Colonic mucosa (tissue), 4 donors: ENCODE data around the gene MAGOHB. TPM values are rescaled to one million over a fixed set of nuclear protein-coding genes. Genes with fewer than 3 reads are reported as not detected.
"Not testable (repeated sequence)": the region's sequence is repeated elsewhere in the genome, so short reads cannot be mapped to it uniquely, and the experiment has no call there.

Experiments
- DNase-seq: peaks from one replicate; pipeline ENCODE4 v3.0.0-alpha.2; 2020
- H3K27ac ChIP-seq: fragments of 200-600 bp; one replicate; pipeline ENCODE4 v1.8.0; 2021
- H3K27me3 ChIP-seq: fragments of 200-600 bp; one replicate; pipeline ENCODE4 v1.8.0; 2021
- H3K36me3 ChIP-seq: fragments of 200-600 bp; one replicate; pipeline ENCODE4 v1.8.0; 2021
- H3K4me1 ChIP-seq: fragments of 200-600 bp; one replicate; pipeline ENCODE4 v1.8.0; 2021; ENCODE audit warnings: mild to moderate bottlenecking
- H3K4me3 ChIP-seq: fragments of 200-600 bp; one replicate; pipeline ENCODE4 v1.8.0; 2021
- H3K9ac ChIP-seq, 2 donors: one replicate each; pipeline ENCODE4 v1.7.0; 2013; ENCODE audit warnings: control low read depth in 2 of 2, low read depth in 2 of 2, low read length in 2 of 2
- H3K9me3 ChIP-seq: fragments of 200-600 bp; one replicate; pipeline ENCODE4 v1.8.0; 2021
- CTCF ChIP-seq: fragments of 200-600 bp; IDR thresholded peaks from one replicate; pipeline ENCODE4 v1.8.0; 2022; ENCODE audit warnings: antibody characterized with exemption, mild to moderate bottlenecking
- intact Hi-C: fragments of 100-400 bp; cut with DNase I; formaldehyde crosslinking; loops from one replicate; pipeline ENCODE4 v1.14.1; 2022
- total RNA-seq, 2 donors: library from RNA; stranded (reverse); fragmentation: NEBNext Ultra II Directional in 1 of 2; extraction: Animal tissue kit (Norgen Biotek cat#: 25700) in 1 of 2; gene quantifications; one replicate each; pipeline ENCODE4 v1.2.1, GENCODE V29; 2021
- donor health status: healthy.
- donor health status: DM: no; HTN: no; CAD: no.
- donor health status: DM: no; HTN: no; CAD: no.

MAGOHB gene
- total RNA-seq, 2 donors from 2014 or later: 13.9 to 38.1 TPM

DNA sequence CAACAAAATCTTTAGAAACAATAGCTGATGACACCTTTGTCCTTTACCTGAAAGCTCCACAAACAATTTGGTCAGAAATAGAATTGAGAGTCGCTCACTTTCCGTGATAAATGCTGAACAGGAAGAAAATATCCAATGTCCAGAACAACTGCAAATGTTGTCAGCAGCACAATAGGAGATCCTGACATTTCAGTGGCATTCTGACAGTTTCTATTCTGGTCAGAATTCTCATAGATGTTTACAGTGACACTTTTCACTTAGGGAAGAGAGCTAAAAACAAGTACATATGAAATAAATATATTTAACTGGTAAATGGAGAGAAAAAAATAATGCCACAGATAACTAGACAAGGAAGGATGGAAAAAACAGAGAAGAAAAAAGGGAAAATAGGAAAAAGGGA is 39.1 kb downstream of the MAGOHB start:
- no peak for TF ChIP-seq CTCF
- H3K9me3 ChIP-seq: no peaks in the 10 kb centered on the region
- H3K9ac ChIP-seq: no peak overlapping the region
- H3K27me3 ChIP-seq: no peaks in the 10 kb centered on the region
- no peaks in the 10 kb centered on the region for H3K36me3 ChIP-seq
- intact Hi-C loops: no loop called here
- no peak for DNase-seq
- no peak overlapping the region for H3K4me3 ChIP-seq
- no peak overlapping the region for H3K27ac ChIP-seq
- H3K4me1 ChIP-seq: no peaks in the 10 kb centered on the region

DNA sequence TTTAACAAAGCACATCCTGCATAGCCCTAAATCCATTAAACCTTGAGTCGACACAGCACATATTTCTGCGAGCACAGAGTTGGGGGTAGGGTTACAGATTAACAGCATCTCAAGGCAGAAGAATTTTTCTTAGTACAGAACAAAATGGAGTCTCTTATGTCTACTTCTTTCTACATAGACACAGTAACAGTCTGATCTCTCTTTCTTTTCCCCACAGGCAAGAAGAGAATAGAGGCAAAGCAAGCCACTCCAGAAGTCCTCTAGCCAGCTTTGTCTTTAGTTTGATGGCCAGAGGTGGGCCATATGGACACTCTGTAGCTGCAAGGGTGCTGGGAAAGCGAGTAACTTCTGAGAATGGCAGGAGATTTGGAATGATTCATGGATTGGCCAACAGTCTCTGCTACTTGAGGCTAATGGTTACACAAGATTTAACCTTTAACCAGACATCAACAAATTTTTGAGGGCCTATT is 41.4 kb downstream of the MAGOHB start:
- H3K27me3 ChIP-seq, H3K4me3 ChIP-seq, H3K36me3 ChIP-seq, H3K27ac ChIP-seq, H3K9ac ChIP-seq, DNase-seq, H3K9me3 ChIP-seq, H3K4me1 ChIP-seq, intact Hi-C loops: not testable (repeated sequence)

DNA sequence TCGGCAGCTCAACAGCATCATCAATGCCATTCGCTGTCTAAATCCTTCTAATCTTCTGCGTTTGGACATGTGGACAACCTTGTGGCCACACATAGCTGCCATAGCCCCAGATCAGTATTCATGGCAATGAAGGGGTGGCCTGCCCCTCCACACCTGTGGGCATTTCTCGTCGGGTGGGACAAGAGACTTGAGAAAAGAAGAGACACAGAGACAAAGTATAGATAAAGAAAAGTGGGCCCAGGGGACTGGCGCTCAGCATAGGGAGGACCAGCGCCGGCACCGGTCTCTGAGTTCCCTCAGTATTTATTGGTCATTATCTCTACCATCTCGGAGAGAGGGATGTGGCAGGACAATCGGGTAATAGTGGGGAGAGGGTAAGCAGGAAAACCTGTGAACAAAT is 42.3 kb downstream of the MAGOHB start:
- no peak for TF ChIP-seq CTCF
- Histone ChIP-seq H3K4me1 (no peaks in the 10 kb centered on the region), H3K9me3 (no peaks in the 10 kb centered on the region), H3K27me3 (no peaks in the 10 kb centered on the region), H3K4me3 (no peak overlapping the region), H3K9ac (no peak overlapping the region), H3K27ac (no peak overlapping the region), H3K36me3 (no peaks in the 10 kb centered on the region)
- intact Hi-C loops: no loop called here
- DNase-seq: no peak

DNA sequence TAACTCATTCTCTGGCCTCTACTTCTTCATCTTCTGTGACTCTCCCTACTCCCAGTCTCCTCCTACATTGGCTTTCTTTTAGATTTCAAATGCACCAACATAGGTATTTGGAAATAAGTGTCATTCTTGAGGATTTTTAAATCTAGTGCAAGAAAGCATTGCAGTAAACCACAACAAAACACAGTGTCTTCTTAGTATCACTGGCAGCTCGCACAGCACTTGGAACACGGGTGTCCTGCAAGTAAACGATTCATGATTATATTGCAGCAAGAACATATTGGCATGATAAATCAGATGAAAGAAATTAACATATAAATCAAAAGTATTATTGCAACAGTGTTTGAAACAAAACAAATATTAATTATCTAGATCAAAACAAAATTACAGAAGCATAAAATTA is 45.6 kb downstream of the MAGOHB start:
- DNase-seq: no peak
- no peak overlapping the region for H3K27ac ChIP-seq
- no peaks in the 10 kb centered on the region for H3K4me1 ChIP-seq
- H3K36me3 ChIP-seq: no peaks in the 10 kb centered on the region
- no peaks in the 10 kb centered on the region for H3K9me3 ChIP-seq
- no peak overlapping the region for H3K4me3 ChIP-seq
- no peak overlapping the region for H3K9ac ChIP-seq
- no peaks in the 10 kb centered on the region for H3K27me3 ChIP-seq
- TF ChIP-seq CTCF: no peak
- intact Hi-C loops: no loop called here

GRCh38 chr12:10563966-10564365 is 49.4 kb downstream of the MAGOHB start:
- no peaks in the 10 kb centered on the region for H3K36me3 ChIP-seq
- no peaks in the 10 kb centered on the region for H3K27me3 ChIP-seq
- H3K9me3 ChIP-seq: no peaks in the 10 kb centered on the region
- H3K9ac ChIP-seq: no peak overlapping the region
- intact Hi-C loops: loop anchor here (5.0 kb wide), 3 partner anchors 113 to 327 kb away; no protein-coding TSS in a partner anchor
- DNase-seq: no peak
- H3K4me3 ChIP-seq: no peak overlapping the region
- H3K4me1 ChIP-seq: no peaks in the 10 kb centered on the region
- no peak overlapping the region for H3K27ac ChIP-seq
- TF ChIP-seq CTCF: no peak

GRCh38 chr12:10563002-10563401 is 50.4 kb downstream of the MAGOHB start:
- Histone ChIP-seq H3K36me3 (no peaks in the 10 kb centered on the region), H3K27ac (no peak overlapping the region), H3K27me3 (no peaks in the 10 kb centered on the region), H3K9ac (no peak overlapping the region), H3K4me3 (no peak overlapping the region), H3K9me3 (no peaks in the 10 kb centered on the region), H3K4me1 (no peaks in the 10 kb centered on the region)
- intact Hi-C loops: loop anchor here (5.0 kb wide), 3 partner anchors 114 to 326 kb away; no protein-coding TSS in a partner anchor
- no peak for TF ChIP-seq CTCF
- no peak for DNase-seq
